GM18511 (cell line): ENCODE measurements around the gene ZNF391.
"Not testable (repeated sequence)": the region's sequence is repeated elsewhere in the genome, so short reads cannot be mapped to it uniquely, and the experiment has no call there.

Source experiments
- ATAC-seq: cut with Tn5 transposase; IDR thresholded peaks from one replicate; pipeline ENCODE4 v1.9.1; 2021; ENCODE audit warnings: mild to moderate bottlenecking, moderate library complexity; ENCODE audit not compliant: unreplicated experiment

ZNF391 gene

DNA sequence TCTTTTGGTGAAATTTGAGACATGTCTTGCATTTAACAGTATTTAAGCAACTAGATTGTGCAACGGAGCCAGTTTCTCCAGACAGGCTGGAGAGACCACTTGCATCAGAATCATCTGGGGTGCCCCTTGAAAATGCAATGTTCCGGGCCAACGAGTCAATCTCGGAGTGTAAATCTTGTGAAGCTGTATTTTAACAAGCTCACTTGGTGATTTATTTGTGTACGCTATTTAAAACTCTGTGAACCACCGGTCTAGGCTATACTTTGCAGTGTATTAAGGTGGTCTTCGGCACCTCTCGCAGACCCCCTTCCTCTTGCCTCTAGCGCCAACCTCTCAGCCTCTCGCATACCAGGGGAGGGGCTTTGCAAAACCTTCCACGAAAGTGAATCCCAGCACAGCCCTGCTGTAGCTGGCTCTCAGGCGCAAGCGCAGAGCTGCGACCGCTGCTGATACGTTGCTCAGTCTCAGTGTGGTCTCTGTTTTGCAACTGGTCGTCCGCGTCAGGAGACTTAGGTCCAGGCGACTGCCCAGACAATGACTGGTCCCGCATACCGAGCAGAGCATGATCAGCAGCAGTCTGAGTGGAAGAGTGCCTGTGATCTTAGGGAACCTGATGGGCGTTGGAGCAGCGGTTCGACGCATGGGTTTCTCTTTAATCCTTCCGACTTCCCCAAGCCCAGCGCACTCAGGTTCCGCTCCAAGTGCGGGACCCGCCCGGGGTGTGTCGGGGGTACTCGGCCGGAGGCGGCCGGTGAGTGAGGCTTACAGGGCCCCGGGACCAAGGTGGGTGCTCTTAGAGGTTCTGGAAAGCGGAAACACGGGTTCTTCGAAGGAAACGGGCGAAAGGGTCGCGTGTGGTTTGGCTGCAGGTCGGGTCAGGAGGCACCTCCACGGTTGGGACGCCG lies at the start of gene ZNF391:
ZNF391 (plus strand) TSS at position 467 of the 905 bp plus-strand sequence. CDS start 11,612 bp downstream, outside the sequence.
- peak; percentile 92 for ATAC-seq

DNA sequence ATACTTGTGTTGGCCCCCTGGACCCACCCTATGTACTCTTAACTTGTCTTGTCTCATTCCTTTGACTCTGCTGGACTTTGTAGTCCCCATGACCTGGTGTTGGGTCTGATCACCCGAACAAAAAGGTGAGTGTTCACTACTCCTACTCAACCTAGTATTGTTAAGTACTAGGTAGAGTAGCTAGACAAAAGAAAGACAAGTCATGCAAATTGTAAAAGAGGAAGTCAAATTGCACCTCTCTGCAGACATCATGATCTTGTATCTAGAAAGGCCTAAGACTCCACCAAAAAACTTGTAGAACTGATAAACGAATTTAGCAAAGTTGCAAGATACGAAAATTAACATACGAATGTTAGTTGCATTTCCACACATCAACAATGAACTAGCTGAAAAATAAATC lies 35.7 kb upstream of the ZNF391 start:
- no peak for ATAC-seq

DNA sequence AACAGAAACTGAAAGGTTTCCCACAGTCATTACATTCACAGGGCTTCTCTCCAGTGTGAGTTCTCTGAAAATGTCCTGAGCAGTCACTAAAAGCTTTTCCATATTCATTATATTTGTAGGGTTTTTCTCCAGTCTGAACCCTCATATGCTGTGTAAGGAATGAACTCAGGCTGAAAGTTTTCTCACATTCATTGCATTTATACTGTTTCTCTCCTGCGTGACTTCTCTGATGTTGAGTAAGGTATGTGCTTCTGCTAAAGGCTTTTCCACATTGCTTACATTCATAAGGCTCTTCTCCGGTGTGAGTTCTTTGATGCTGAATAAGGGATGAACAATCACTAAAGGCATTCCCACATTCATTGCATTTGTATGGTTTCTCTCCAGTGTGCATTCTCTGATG lies 29.8 kb upstream of the ZNF391 start:
- no peak for ATAC-seq

DNA sequence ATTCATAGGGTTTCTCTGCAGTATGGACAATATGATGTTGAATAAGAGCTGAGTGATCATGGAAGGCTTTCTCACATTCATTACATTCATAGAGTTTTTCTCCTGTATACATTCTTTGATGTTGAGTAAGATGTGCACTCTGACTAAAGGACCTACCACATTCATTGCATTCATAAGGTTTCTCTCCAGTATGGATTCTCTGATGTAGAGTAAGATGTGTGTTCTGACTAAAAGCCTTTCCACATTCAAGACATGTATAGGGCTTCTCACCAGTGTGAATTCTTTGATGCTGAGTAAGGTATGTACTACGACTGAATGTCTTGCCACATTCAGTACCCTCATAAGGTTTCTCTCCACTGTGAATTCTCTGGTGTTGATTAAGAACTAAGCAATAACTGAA lies 29.3 kb upstream of the ZNF391 start:
- ATAC-seq = no peak

DNA sequence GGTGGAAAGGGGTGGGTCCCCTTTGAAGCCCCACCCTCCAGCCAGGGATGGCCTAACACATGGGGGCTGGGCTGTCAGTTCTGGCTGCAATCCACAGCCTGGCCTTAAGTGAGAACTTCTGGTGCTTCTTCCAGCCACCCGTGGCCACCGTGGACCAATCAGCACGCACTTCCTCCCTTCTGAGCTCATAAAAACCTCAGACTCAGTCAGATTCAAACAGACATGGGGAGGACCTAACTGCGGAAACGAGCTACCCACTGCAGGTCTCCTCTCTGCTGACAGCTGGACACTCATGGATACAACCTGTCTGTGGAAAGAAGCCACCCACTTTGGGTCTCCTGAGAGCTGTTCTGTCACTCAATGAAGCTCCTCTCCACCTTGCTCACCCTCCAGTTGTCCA lies 20.4 kb upstream of the ZNF391 start:
- ATAC-seq = no peak

DNA sequence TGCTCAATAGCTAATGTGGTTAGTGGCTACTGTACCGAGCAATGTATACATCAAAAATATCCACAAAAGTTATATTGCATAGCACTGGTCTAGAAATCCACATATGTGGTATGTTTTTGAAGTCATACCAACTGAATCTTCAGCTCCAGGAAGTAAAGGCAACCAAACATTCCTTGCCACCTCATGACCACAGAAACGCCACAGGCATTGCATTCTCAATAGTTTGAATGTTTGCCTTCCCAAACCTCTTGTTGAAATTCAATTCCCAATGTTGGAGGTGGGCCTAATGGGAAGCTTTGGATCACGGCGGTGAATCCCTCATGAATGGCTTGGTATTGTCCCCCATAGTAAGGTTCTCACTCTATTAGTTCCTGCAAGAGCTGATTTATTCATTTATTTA lies 18.2 kb upstream of the ZNF391 start:
- no peak for ATAC-seq

DNA sequence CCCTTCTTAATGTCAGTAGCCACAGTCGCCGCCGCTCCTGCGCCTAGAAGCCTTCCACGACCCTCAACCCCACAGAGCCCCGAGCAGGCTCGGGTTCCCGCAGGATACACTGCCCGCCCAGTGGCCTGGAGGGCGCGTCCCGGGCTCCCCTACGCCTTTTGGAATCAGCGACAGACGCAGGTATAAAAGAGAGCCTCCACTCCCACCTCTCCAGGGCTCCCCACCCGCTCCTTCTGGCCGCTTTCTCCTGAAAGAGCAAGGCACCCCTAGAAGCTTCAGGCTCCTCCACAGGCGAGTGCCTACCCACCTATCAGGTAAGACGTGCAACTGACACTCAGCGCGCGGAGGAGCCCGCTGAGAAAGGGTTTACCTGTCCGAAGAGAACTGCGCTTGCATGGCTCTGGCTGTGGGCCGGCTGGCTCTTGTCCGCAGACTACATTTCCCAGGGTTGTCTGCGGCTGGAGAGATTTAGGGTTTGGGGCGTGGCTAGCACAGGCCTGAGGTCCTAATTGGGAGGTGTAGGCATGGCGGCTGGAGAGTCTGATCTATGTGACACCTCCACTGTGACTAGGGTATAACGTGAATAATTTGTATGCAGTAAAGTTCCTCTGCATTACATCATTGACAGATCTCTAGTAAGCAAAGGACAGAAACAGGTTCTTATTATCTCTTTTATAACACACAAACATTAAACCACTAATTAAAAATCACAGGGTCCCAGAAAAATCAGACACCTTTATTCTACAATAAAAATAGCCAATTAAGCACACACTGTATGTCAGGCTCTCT lies 13.5 kb upstream of the ZNF391 start:
- ATAC-seq = no peak

DNA sequence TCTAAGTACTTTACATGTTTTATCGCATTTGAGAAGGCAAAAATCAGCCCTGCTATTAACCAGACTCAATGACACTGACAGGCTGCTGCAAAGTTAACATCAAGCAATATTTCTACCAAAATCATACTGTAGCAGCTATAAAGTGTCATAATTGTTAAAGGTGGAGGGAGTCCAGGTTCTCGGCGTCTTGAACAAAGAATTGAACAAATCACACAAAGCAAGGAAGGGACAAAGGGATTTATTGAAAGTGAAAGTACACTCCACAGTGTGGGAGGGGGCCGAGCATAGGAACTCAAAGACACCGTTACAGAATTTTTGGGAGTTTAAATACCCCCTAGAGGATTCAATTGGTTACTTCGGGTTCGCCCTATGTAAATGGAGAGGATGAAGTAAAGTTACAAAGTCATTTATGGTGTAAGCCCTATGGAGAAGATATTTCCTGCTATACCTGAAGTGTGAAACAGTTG lies 12.9 kb upstream of the ZNF391 start:
- no peak for ATAC-seq

DNA sequence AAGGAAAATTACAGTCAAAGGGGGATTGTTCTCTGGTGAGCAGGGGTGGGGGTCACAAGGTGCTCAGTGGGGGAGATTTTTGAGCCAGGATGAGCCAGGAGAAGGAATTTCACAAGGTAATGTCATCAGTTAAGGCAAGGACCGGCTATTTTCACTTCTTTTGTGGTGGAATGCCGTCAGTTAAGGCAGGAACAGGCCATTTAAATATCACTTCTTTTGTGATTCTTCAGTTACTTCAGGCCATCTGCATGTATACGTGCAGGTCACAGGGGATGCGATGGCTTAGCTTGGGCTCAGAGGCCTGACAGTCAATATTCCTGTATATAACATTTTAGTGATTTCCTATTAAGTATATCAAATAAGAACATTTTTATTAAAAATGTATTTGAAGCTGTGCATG lies 10.2 kb upstream of the ZNF391 start:
- ATAC-seq = not testable (repeated sequence)

DNA sequence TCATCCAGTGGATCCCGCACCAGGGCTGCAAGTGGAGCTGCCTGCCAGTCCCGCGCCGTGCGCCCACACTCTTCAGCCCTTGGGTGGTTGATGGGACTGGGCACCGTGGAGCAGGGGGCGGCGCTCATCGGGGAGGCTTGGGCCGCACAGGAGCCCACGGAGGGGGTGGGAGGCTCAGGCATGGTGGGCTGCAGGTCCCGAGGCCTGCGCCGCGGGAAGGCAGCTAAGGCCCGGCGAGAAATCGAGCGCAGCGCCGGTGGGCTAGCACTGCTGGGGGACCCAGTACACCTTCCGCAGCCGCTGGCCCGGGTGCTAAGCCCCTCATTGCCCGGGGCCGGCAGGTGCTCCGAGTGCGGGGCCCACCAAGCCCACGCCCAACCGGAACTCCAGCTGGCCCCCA lies 7.6 kb upstream of the ZNF391 start:
- not testable (repeated sequence) for ATAC-seq

DNA sequence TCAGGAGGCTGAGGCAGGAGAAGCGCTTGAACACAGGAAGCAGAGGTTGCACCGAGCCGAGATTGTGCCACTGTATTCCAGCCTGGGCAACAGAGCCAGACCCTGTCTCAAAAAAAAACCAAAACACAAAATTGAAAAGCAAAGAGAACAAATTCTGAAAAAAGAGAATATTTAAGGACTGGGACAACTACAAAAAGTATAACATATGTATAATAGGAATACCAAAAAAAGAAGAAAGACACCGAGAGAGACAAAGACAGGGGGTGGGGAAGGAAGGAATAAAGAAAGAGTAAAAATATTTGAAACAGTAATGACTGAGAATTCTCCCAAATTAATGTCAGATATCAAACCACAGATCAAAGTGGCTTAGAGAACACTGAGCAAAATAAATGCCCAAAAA lies 5.5 kb upstream of the ZNF391 start:
- no peak for ATAC-seq

DNA sequence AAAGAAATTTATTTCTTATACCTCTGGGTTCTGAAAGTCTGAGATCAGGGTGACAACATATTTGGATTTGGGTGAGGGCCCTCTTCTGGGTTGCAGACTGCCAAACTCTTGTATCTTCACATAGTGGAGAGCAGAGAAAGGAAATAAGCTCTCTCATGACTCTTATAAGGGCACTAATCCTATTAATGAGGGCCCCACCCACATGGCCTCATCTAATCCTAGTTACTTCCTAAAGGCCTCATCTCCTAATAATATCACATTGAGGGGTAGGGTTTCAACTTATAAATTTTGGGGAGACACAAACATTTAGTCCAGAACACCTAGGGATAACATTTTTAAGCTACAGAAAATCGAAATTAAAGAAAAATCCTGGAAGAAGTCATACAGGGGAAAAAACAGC lies 5.1 kb upstream of the ZNF391 start:
- ATAC-seq = no peak

DNA sequence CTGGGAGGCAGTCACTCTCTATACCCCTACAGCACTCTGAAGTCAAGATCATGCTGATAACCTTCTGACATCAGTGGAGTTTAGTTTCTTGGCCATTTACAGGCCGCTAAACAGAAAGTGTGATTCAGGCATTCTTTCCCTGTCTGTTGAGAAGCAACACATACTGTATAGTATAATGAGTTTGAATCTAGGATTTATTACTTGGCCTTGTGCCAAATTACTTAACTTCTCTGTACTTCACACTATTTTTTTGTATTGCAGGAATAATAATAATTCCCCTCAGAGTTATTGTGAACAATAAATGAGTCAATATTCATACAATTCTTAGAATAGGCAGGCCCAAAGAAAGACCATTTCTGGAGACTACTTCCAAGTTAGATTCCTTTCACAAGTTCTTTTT lies 4.1 kb downstream of the ZNF391 start:
- no peak for ATAC-seq

DNA sequence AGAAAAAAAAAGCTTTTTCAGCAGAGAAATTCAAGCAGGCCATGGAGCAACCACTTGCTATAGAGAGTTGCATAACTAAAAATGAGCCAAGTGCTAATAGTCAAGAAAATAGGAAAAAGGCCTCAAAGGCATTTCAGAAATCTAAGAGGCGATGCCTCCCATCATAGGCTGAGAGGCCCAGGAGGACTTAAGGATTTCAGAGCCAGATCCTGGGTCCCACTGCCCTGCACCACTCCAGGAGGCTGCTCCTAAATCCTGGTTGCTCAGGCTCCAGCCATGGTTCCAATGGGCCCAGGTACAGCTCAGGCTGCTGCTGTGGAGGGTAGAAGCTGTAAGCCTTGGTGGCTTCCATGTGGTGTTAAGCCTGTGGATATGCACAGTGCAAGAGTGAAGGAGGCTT lies 5.5 kb downstream of the ZNF391 start:
- no peak for ATAC-seq

DNA sequence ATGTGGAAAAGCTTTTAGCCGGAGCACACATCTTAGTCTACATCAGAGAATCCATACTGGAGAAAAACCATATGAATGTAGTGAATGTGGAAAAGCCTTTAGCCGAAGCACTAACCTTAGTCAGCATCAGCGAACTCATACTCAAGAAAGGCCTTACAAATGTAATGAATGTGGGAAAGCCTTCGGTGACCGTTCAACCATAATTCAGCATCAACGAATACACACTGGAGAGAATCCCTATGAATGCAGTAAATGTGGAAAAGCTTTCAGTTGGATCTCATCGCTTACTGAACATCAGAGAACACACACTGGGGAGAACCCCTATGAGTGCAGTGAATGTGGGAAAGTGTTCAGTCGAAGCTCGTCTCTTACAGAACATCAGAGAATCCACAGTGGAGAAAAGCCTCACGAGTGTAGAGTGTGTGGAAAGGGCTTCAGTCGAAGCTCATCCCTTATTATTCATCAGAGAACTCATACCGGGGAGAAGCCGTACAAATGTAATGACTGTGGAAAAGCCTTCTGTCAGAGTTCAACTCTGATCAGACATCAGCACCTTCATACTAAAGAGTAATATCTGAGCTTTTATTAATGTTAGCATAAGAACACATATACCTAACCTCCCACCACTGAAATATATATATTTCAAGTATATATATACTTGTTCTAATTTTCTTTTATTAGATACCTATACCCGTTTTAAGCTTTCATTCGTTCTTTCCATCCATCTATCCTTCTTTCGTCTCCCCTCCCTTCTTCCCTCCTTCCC lies 12.5 kb downstream of the ZNF391 start:
- no peak for ATAC-seq

DNA sequence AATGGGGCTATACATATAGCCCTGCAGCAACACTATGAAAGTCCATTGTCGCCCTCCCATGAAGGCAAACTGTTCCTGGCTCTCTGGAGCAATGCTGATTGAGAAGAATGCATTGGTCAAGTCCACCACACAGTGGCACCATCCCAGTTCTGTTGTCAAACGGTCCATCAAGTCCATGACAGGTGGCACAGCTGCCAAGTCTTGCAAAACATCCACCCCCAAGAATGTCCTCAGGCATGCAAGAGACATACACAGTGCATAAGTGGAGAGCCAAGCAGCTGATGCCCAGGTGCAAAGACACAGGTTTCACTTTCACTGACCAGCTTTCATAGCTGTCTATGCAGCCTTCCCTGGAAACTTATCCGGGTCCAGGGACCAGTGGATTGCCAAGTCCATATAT lies 17.5 kb downstream of the ZNF391 start:
- ATAC-seq = no peak

DNA sequence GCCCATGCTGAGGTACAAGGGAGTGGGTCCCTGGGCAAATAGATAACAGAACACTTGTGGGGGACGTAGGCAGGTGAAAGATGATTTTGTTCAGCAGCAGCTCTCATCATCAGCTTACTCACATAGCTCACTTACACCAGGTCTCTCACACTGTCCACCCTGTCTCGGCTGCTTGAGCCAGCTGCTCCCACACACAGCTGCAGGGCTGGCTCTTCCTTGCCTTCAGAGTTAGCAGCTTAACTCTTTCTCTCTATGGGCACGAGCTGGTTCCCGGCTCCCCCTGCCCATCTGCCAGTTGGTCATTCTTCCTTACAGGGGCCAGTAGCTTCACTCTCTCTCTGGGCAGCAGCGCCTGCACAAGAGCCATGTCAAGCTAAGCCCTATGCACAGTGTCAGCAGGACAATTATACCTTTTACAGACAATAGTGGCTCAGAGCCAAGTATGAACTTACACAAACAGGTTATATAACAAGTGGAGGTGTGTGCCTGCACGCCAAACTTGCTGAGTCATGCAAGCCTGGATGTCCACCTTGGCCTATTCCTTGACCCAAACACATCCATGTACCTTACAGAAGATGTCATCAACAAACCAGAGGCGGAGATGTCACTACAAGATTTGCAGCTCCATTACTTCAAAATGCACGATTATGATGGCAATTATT lies 18.7 kb downstream of the ZNF391 start:
- no peak for ATAC-seq

DNA sequence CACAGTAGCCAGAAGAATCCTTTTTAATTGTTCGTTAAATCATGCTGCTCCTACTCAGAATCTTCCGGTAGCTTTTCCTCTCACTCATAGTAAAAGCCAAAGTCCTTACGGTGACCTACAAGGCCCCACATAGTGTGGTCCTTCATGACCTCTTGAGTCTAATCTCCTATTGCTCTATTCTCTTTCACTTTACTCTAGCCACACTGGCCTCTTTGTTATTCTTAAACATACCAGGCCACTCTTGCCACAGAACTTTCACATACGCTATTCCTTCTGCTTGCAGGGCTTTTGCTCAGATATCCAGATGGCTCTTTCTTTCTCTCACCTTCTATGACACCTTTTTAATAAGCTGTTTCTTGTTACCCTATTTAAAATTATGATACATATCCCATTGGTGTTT lies 25.7 kb downstream of the ZNF391 start:
- ATAC-seq = no peak

DNA sequence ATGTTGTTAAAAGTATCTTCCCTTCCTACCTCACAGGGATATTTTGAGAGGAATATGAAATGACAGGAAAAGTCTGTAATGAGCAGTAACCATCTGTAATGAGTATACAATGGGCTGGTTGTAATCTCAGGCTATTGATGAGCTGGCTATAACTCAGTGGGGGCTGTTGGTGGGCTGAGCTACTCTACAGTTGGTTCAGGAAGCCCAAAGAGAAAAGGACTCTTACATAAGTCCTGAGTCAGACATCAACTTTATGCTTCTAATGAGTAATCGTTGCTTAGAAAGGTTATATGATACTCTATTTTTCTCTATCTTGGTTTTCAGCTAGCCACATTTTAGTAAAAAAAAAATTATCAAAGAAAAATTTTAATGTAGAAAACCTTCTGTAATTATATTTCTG lies 26.4 kb downstream of the ZNF391 start:
- no peak for ATAC-seq

DNA sequence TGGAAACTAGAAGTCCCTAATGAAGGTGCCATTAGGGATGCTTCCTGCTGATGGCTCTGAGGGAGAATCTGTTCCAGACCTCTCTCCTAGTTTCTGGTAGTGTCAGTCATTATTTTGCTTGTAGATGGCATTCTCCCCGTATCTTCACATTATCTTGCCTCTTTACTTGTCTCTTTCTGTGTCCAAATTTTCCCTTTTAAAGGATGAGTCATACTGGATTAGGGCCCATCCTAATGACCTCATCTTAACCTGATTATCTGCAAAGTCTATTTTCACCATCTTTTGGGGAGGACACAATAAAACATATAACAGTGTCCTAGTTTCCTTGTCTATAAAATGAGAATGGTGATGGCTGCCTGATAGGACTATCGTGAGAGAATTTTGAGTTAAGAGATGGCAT lies 27.3 kb downstream of the ZNF391 start:
- no peak for ATAC-seq

DNA sequence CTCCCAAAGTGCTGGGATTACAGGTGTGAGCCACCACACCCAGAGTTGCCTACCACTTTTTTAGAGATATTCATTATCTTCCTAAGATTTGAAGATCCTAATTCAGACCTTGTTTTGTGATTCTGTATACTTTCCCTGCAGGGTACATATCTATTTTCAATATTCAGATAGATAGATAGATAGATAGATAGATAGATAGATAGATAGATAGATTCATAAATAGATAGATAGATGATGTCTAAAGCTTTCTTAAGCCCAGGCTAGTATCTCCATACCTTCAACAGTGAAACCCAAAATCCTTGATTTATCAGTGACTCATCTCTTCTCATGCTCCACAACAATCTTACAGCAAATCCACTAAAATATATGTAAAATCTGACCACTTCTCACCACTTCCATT lies 30.8 kb downstream of the ZNF391 start:
- ATAC-seq = no peak
